Measurements from ENCODE around the gene TUBGCP2.

Gene TUBGCP2

GRCh38 chr10:133298466-133298865 lies 10.2 kb downstream of the TUBGCP2 start:
- peaks cover 29% of the 10 kb centered on the region for H3K79me2 ChIP-seq
- H3K4me1 ChIP-seq: no peaks in the 10 kb centered on the region
- H3K9me3 ChIP-seq (ENCODE audit: control insufficient read depth, low read length): no peaks in the 10 kb centered on the region
- no peak overlapping the region for H3K27ac ChIP-seq
- H3K36me3 ChIP-seq (ENCODE audit: control insufficient read depth, insufficient read depth, low read length): no peaks in the 10 kb centered on the region
- H3K27me3 ChIP-seq (ENCODE audit: control insufficient read depth, insufficient read depth, low read length): no peaks in the 10 kb centered on the region
- no peak overlapping the region for H3K4me2 ChIP-seq (ENCODE audit: low read length)
- H2AFZ ChIP-seq: no peak overlapping the region
- H3K4me3 ChIP-seq (ENCODE audit: low read depth, low read length): no peak overlapping the region
- TF ChIP-seq CTCF (IDR thresholded peaks at IDR 0.05): no peak
- H3K9ac ChIP-seq: no peak overlapping the region

GRCh38 chr10:133297504-133297903 lies 11.2 kb downstream of the TUBGCP2 start:
- no peaks in the 10 kb centered on the region for H3K27me3 ChIP-seq (ENCODE audit: control insufficient read depth, insufficient read depth, low read length)
- H3K4me3 ChIP-seq (ENCODE audit: low read depth, low read length): no peak overlapping the region
- no peak for TF ChIP-seq CTCF (IDR thresholded peaks at IDR 0.05)
- H3K36me3 ChIP-seq (ENCODE audit: control insufficient read depth, insufficient read depth, low read length): no peaks in the 10 kb centered on the region
- no peak overlapping the region for H3K4me2 ChIP-seq (ENCODE audit: low read length)
- H3K9me3 ChIP-seq (ENCODE audit: control insufficient read depth, low read length): no peaks in the 10 kb centered on the region
- no peak overlapping the region for H3K27ac ChIP-seq
- no peaks in the 10 kb centered on the region for H3K4me1 ChIP-seq
- no peak overlapping the region for H3K9ac ChIP-seq
- H2AFZ ChIP-seq: no peak overlapping the region
- peaks cover 20% of the 10 kb centered on the region for H3K79me2 ChIP-seq

GRCh38 chr10:133295426-133296320 lies 13.0 kb downstream of the TUBGCP2 start:
- Histone ChIP-seq H3K4me2 (ENCODE audit: low read length) (no peak overlapping the region), H2AFZ (no peak overlapping the region), H3K9me3 (ENCODE audit: control insufficient read depth, low read length) (no peaks in the 10 kb centered on the region), H3K27me3 (ENCODE audit: control insufficient read depth, insufficient read depth, low read length) (no peaks in the 10 kb centered on the region), H3K36me3 (ENCODE audit: control insufficient read depth, insufficient read depth, low read length) (no peaks in the 10 kb centered on the region), H3K4me1 (no peaks in the 10 kb centered on the region), H3K4me3 (ENCODE audit: low read depth, low read length) (no peak overlapping the region), H3K27ac (no peak overlapping the region), H3K79me2 (peaks cover 14% of the 10 kb centered on the region), H3K9ac (no peak overlapping the region)
- TF ChIP-seq CTCF (IDR thresholded peaks at IDR 0.05): no peak

- TF ChIP-seq CTCF (IDR thresholded peaks at IDR 0.05): no peak
- H3K36me3 ChIP-seq (ENCODE audit: control insufficient read depth, insufficient read depth, low read length): no peaks in the 10 kb centered on the region
Observed at GRCh38 chr10:133294189-133294588, 14.5 kb downstream of the TUBGCP2 start.

GRCh38 chr10:133293810-133294119 lies 14.9 kb downstream of the TUBGCP2 start:
- H3K36me3 ChIP-seq (ENCODE audit: control insufficient read depth, insufficient read depth, low read length): no peaks in the 10 kb centered on the region
- no peaks in the 10 kb centered on the region for H3K9me3 ChIP-seq (ENCODE audit: control insufficient read depth, low read length)
- no peak overlapping the region for H3K27ac ChIP-seq
- TF ChIP-seq CTCF (IDR thresholded peaks at IDR 0.05): no peak
- no peak overlapping the region for H3K4me2 ChIP-seq (ENCODE audit: low read length)
- no peak overlapping the region for H3K9ac ChIP-seq
- H3K27me3 ChIP-seq (ENCODE audit: control insufficient read depth, insufficient read depth, low read length): no peaks in the 10 kb centered on the region
- no peak overlapping the region for H3K4me3 ChIP-seq (ENCODE audit: low read depth, low read length)
- peaks cover 9% of the 10 kb centered on the region for H3K79me2 ChIP-seq
- no peak overlapping the region for H2AFZ ChIP-seq
- no peaks in the 10 kb centered on the region for H3K4me1 ChIP-seq

More at GRCh38 chr10:133294189-133294588, 14.5 kb downstream of the TUBGCP2 start:
- H3K9me3 ChIP-seq (ENCODE audit: control insufficient read depth, low read length): no peaks in the 10 kb centered on the region
- H3K4me1 ChIP-seq: no peaks in the 10 kb centered on the region
- H3K4me2 ChIP-seq (ENCODE audit: low read length): no peak overlapping the region
- no peak overlapping the region for H3K4me3 ChIP-seq (ENCODE audit: low read depth, low read length)
- no peak overlapping the region for H2AFZ ChIP-seq
- H3K9ac ChIP-seq: no peak overlapping the region
- no peaks in the 10 kb centered on the region for H3K27me3 ChIP-seq (ENCODE audit: control insufficient read depth, insufficient read depth, low read length)
- peaks cover 10% of the 10 kb centered on the region for H3K79me2 ChIP-seq
- no peak overlapping the region for H3K27ac ChIP-seq

All from parathyroid adenoma (tissue), 2 donors.